ENCODE measurements around the gene DDI2. TPM values are rescaled to one million over a fixed set of nuclear protein-coding genes. Genes with fewer than 3 reads are reported as not detected.

The DDI2 gene
- total RNA-seq, 3 donors from 2014 or later (not counting 1 experiment from before 2014, with no cell fraction given): 27.3 to 39.8 (median 34.0) TPM

DNA sequence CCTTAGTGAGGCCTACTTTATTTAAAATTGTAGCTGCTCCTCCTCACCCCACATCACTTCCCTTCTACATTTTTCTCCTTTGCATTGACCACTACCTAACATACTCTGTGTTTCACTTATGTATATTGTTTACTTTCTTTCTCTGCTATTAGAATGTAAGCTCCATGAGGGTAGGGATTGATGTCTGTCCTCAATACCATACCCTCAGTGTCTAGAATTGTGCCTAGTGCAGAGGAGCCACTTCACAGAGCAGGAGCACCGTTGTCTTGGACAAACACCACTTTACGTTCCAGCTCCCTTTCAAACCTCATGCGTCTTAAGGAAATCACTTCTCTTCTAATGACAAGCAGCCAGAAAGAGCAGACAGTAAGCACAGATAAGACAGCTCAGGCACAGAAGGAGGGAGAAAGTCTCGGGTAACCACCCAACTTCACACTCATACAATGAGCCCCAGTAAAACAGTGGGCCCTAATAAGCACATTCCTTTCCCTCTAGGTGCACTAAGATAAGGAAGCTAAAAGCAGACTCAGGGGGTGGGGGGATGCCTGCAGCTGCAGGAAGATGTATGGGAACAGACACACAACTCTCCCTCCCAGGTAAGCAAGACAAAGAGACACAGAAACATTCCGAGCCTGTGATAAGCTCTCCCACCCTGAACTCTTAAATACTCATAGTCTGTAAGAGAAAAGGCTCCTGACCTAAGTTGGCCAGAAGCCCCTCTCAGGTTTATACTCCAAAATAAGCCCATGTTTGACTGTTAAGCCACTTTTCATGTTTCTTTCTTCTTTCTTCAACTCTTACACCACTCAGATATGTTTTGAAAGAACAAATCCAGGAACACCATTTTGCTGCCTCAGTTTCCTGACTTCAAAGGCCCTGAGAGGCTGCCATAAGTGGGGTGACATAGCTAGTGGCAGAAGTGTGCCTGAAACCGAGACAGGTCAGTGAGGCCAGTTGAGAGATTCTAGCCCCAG, 59.7 kb downstream of the DDI2 start:
- no peaks in the 10 kb centered on the region for H3K9me3 ChIP-seq (ENCODE audit: control insufficient read depth, insufficient read depth, low read length)
- DNase-seq: no peak
- no peak overlapping the region for H3K4me3 ChIP-seq (ENCODE audit: low read length)
- no peak overlapping the region for H3K27ac ChIP-seq (ENCODE audit: low read length)
- Mint-ChIP-seq H3K9me3 (no peaks in the 10 kb centered on the region), H3K36me3 (no peaks in the 10 kb centered on the region), H3K27me3 (ENCODE audit: low read depth in 2 of 2) (no peaks in the 10 kb centered on the region), H3K4me3 (no peak overlapping the region), H3K27ac (no peak overlapping the region), H3K4me1 (no peaks in the 10 kb centered on the region)
- ATAC-seq: no peak
- TF ChIP-seq, protein P1, sequence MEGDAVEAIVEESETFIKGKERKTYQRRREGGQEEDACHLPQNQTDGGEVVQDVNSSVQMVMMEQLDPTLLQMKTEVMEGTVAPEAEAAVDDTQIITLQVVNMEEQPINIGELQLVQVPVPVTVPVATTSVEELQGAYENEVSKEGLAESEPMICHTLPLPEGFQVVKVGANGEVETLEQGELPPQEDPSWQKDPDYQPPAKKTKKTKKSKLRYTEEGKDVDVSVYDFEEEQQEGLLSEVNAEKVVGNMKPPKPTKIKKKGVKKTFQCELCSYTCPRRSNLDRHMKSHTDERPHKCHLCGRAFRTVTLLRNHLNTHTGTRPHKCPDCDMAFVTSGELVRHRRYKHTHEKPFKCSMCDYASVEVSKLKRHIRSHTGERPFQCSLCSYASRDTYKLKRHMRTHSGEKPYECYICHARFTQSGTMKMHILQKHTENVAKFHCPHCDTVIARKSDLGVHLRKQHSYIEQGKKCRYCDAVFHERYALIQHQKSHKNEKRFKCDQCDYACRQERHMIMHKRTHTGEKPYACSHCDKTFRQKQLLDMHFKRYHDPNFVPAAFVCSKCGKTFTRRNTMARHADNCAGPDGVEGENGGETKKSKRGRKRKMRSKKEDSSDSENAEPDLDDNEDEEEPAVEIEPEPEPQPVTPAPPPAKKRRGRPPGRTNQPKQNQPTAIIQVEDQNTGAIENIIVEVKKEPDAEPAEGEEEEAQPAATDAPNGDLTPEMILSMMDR (IDR thresholded peaks at IDR 0.05): no peak
- 97% methylated on average over 5 of the region's 6 CpGs for WGBS (ENCODE audit: insufficient coverage)
- no peaks in the 10 kb centered on the region for H3K36me3 ChIP-seq (ENCODE audit: control insufficient read depth, insufficient read depth, low read length)
- no peaks in the 10 kb centered on the region for H3K27me3 ChIP-seq (ENCODE audit: control insufficient read depth, insufficient read depth, low read length)
- no peaks in the 10 kb centered on the region for H3K4me1 ChIP-seq (ENCODE audit: control insufficient read depth, insufficient read depth, low read length)
- intact Hi-C loops (cut with micrococcal nuclease): no loop called here

DNA sequence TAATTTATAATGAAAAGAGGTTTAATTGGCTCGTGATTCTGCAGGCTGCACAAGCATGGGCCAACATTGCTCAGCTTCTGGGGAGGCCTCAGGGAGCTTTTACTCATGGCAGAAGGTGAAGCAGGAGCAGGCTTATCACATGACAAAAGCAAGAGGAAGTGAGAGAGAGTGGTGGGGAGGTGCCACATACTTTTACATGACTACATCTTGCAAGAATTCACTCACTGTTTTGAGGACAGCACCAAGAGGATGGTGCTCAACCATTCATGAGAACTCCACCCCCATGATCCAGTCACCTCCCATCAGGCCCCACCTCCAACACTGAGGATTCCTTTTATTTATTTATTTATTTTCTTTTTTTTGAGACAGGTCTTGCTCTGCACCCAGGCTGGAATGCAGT, 61.3 kb downstream of the DDI2 start:
- H3K27ac ChIP-seq (ENCODE audit: low read length): no peak overlapping the region
- ATAC-seq (no peak), DNase-seq (no peak)
- no peaks in the 10 kb centered on the region for H3K27me3 ChIP-seq (ENCODE audit: control insufficient read depth, insufficient read depth, low read length)
- H3K4me1 ChIP-seq (ENCODE audit: control insufficient read depth, insufficient read depth, low read length): peaks cover 6% of the 10 kb centered on the region
- no peak overlapping the region for H3K4me3 ChIP-seq (ENCODE audit: low read length)
- H3K36me3 ChIP-seq (ENCODE audit: control insufficient read depth, insufficient read depth, low read length): no peaks in the 10 kb centered on the region
- Mint-ChIP-seq H3K4me1 (peaks cover 0 to 12% of the 10 kb centered on the region in 2 donors), H3K36me3 (no peaks in the 10 kb centered on the region), H3K9me3 (no peaks in the 10 kb centered on the region), H3K27me3 (ENCODE audit: low read depth in 2 of 2) (no peaks in the 10 kb centered on the region), H3K4me3 (no peak overlapping the region), H3K27ac (no peak overlapping the region)
- 74% methylated on average over 1 of the region's 1 CpG for WGBS (ENCODE audit: insufficient coverage)
- intact Hi-C loops (cut with micrococcal nuclease): no loop called here
- TF ChIP-seq, protein P1 (IDR thresholded peaks at IDR 0.05): no peak
- H3K9me3 ChIP-seq (ENCODE audit: control insufficient read depth, insufficient read depth, low read length): no peaks in the 10 kb centered on the region

DNA sequence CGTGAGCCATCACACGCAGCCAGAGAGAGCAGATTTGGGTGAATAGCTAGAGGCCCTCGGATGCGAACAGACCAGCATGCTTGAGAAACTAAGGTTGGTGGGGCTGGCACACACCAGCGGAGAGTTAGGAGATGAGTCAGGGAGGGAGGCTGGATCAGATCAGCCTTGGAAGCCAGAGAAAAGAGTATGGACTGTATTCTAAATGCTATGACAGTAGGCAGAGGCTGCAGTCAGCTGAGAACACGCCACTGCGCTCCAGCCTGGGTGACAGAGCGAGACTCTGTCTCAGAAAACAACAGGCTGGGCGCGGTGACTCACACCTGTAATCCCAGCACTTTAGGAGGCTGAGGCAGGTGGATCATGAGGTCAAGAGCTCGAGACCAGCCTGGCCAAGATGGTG, 62.9 kb downstream of the DDI2 start:
- WGBS (ENCODE audit: insufficient coverage): 96% methylated on average over 11 of the region's 11 CpGs
- H3K4me3 Mint-ChIP-seq: no peak overlapping the region
- no peak overlapping the region for H3K27ac Mint-ChIP-seq

More for the DNA sequence above, 62.9 kb downstream of the DDI2 start:
- no peak for ATAC-seq
- Histone ChIP-seq H3K4me1 (ENCODE audit: control insufficient read depth, insufficient read depth, low read length) (peaks cover 15% of the 10 kb centered on the region), H3K4me3 (ENCODE audit: low read length) (no peak overlapping the region), H3K9me3 (ENCODE audit: control insufficient read depth, insufficient read depth, low read length) (no peaks in the 10 kb centered on the region), H3K27ac (ENCODE audit: low read length) (no peak overlapping the region), H3K27me3 (ENCODE audit: control insufficient read depth, insufficient read depth, low read length) (no peaks in the 10 kb centered on the region), H3K36me3 (ENCODE audit: control insufficient read depth, insufficient read depth, low read length) (no peaks in the 10 kb centered on the region)
- TF ChIP-seq, protein P1 (IDR thresholded peaks at IDR 0.05): no peak
- H3K9me3 Mint-ChIP-seq: no peaks in the 10 kb centered on the region
- DNase-seq: no peak
- H3K27me3 Mint-ChIP-seq (ENCODE audit: low read depth in 2 of 2): no peaks in the 10 kb centered on the region
- no peaks in the 10 kb centered on the region for H3K36me3 Mint-ChIP-seq
- H3K4me1 Mint-ChIP-seq: peaks cover 4 to 21% of the 10 kb centered on the region in 2 donors
- intact Hi-C loops (cut with micrococcal nuclease): loop anchor here (10.0 kb wide), 1 partner anchor 65 kb away; the partner anchor contains the start of gene DDI2
